Fibroblast of skin of back (primary cell): Measurements from ENCODE around the gene FUT8.

Experiments used
- DNase-seq: peaks from one replicate; pipeline ENCODE4 v3.0.0-alpha.2; 2013

The FUT8 gene

GRCh38 chr14:65780566-65780965 lies 368.0 kb downstream of the FUT8 start:
- DNase-seq = no peak

GRCh38 chr14:65783101-65783500 lies 370.6 kb downstream of the FUT8 start:
- no peak for DNase-seq

- DNase-seq = peak; percentile 9
These were observed 371.0 kb downstream of the FUT8 start for GRCh38 chr14:65783576-65783975.

GRCh38 chr14:65784574-65784973 lies 372.0 kb downstream of the FUT8 start:
- no peak for DNase-seq

GRCh38 chr14:65787461-65787860 lies 374.9 kb downstream of the FUT8 start:
- no peak for DNase-seq

GRCh38 chr14:65788876-65789275 lies 376.3 kb downstream of the FUT8 start:
- no peak for DNase-seq

- DNase-seq = no peak
These were observed 376.8 kb downstream of the FUT8 start for GRCh38 chr14:65789363-65789762.

- DNase-seq = peak; percentile 53
These were observed 377.8 kb downstream of the FUT8 start for GRCh38 chr14:65790172-65790815.

- DNase-seq = peak; percentile 93
These were observed 378.9 kb downstream of the FUT8 start for GRCh38 chr14:65791191-65791981.

- peak; percentile 88 for DNase-seq
These were observed 379.8 kb downstream of the FUT8 start for GRCh38 chr14:65792208-65792905.
